Measurements from ENCODE around the gene PHLDB3. TPM values are rescaled to one million over a fixed set of nuclear protein-coding genes. Genes with fewer than 3 reads are reported as not detected.
"Not testable (repeated sequence)": the region's sequence is repeated elsewhere in the genome, so short reads cannot be mapped to it uniquely, and the experiment has no call there.

The PHLDB3 gene
- polyA plus RNA-seq, 2 donors: 58.1 to 70.1 TPM

DNA sequence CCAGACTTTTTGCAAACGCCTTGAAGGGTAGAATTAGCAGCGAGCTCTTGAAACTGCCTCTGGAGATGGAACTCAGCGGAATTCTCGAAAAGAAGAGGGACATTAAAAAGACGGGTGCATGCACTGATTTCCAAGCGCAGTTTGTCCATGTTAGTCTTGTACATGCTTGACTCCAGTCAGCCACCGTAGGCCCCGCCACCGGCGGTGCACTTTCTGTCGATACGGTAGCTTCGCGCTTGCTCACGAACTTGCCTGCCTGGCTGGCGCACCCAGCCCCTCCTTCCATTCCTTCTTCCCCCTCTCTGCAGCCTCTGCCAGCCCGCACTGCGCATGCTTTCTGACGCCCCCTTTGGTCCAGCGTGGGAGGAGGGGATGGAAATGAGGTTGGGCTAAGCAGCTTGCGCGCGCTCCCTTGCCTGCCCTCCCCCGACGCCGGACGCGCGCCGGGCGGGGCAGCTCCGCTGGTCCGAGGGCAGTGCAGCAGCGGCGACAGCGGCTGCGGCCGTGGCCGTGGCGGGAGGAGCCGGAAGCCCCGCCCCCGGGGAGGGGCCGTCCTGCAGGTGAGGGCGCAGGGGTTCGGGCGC, 28.5 kb upstream of the PHLDB3 start, which contains the start of gene ZNF575:
Gene ZNF575, plus strand, starts transcription at position 227 of the 584 bp plus-strand sequence. CDS start 1,235 bp downstream, outside the sequence.
- Histone ChIP-seq H3K9me3 (ENCODE audit: control insufficient read depth in 2 of 2, insufficient read depth in 1 of 2, low read depth in 1 of 2, low read length in 1 of 2) (no peaks in the 10 kb centered on the region), H3K27me3 (ENCODE audit: control insufficient read depth in 1 of 2, insufficient read depth in 2 of 2, low read length in 2 of 2) (no peaks in the 10 kb centered on the region), H3K36me3 (ENCODE audit: control insufficient read depth in 2 of 2, insufficient read depth in 2 of 2, low read length in 1 of 2) (no peaks in the 10 kb centered on the region), H3K4me1 (ENCODE audit: control insufficient read depth in 2 of 2, insufficient read depth in 2 of 2, low read length in 1 of 2) (peaks cover 0 to 3% of the 10 kb centered on the region in 2 donors), H3K4me3 (ENCODE audit: low read depth in 1 of 2, low read length in 2 of 2) (peak within 1 kb of the TSS; percentile 38 to 69), H3K27ac (ENCODE audit: low read depth in 2 of 2, low read length in 1 of 2) (peak within 1 kb of the TSS; percentile 86 to 95)
- 0% methylated on average over 47 of the region's 47 CpGs for WGBS, 2 donors

DNA sequence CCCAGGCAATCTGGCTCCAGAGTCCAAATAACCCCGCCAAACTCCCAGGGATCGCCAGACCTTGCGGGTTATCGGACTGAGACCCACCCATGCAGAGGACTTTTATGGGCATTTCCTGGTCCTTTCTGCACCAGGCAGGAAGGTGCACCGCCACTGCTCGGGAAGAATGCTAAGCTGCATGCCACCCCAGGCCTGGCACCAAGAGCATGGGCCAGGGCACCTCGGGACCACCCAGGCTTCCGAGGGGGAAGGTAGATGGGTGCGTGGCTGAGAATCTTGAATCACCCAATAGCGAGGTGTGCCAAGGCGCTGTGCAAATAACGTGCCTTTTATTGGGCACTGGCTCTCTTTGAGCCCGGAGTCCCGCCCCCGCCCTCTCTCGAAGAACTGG, 28.0 kb upstream of the PHLDB3 start:
- WGBS, 2 donors: 1% methylated on average over 16 of the region's 16 CpGs
- H3K27ac ChIP-seq (ENCODE audit: low read depth in 2 of 2, low read length in 1 of 2): peak overlapping the region; percentile 86 to 95
- no peaks in the 10 kb centered on the region for H3K9me3 ChIP-seq (ENCODE audit: control insufficient read depth in 2 of 2, insufficient read depth in 1 of 2, low read depth in 1 of 2, low read length in 1 of 2)
- H3K36me3 ChIP-seq (ENCODE audit: control insufficient read depth in 2 of 2, insufficient read depth in 2 of 2, low read length in 1 of 2): no peaks in the 10 kb centered on the region
- H3K4me1 ChIP-seq (ENCODE audit: control insufficient read depth in 2 of 2, insufficient read depth in 2 of 2, low read length in 1 of 2): peaks cover 0 to 3% of the 10 kb centered on the region in 2 donors
- H3K4me3 ChIP-seq (ENCODE audit: low read depth in 1 of 2, low read length in 2 of 2): peak overlapping the region; percentile 38 to 39
- H3K27me3 ChIP-seq (ENCODE audit: control insufficient read depth in 1 of 2, insufficient read depth in 2 of 2, low read length in 2 of 2): no peaks in the 10 kb centered on the region

DNA sequence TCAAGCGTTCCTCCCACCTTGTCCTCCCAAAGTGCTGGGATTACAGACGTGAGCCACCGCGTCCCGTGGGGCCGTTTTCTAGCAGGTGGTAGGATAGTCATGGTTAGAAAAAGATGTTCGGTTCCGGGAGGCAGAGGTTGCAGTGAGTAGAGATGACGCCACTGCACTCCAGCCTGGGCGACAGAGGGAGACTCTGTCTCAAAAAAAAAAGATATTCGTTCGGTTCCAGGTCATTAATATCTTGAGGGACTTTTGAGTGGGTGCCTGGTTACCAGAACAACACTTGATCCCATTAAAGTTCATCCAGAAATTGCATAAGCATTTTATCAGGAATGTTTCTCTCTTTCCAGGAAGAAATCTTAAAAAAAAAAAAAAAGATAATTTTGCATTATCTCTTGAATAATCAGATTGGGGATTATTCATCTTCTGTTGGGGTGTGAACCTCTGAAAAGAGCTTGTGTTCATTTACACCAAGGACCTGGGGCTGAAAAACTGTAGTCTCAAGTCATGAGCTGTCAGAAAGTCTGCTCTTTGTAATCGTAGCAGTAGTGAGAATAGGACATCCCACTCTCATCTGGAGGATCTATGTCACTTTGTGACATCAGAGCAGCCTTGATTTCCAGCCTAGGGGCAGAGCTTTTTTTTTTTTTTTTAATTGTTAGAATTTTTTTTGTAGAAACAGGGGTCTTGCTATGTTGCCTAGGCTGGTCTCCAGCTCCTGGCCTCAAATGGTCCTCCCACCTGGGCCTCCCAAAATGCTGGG, 23.5 kb upstream of the PHLDB3 start:
- H3K4me1 ChIP-seq (ENCODE audit: control insufficient read depth in 2 of 2, insufficient read depth in 2 of 2, low read length in 1 of 2): peaks cover 0 to 7% of the 10 kb centered on the region in 2 donors
- H3K27ac ChIP-seq (ENCODE audit: low read depth in 2 of 2, low read length in 1 of 2): peak overlapping the region in 1 of 2 donors; percentile 36
- H3K4me3 ChIP-seq (ENCODE audit: low read depth in 1 of 2, low read length in 2 of 2): no peak overlapping the region
- H3K9me3 ChIP-seq (ENCODE audit: control insufficient read depth in 2 of 2, insufficient read depth in 1 of 2, low read depth in 1 of 2, low read length in 1 of 2): no peaks in the 10 kb centered on the region
- no peaks in the 10 kb centered on the region for H3K27me3 ChIP-seq (ENCODE audit: control insufficient read depth in 1 of 2, insufficient read depth in 2 of 2, low read length in 2 of 2)
- WGBS, 2 donors: 21 to 41% methylated on average over 13 of the region's 13 CpGs
- no peaks in the 10 kb centered on the region for H3K36me3 ChIP-seq (ENCODE audit: control insufficient read depth in 2 of 2, insufficient read depth in 2 of 2, low read length in 1 of 2)

DNA sequence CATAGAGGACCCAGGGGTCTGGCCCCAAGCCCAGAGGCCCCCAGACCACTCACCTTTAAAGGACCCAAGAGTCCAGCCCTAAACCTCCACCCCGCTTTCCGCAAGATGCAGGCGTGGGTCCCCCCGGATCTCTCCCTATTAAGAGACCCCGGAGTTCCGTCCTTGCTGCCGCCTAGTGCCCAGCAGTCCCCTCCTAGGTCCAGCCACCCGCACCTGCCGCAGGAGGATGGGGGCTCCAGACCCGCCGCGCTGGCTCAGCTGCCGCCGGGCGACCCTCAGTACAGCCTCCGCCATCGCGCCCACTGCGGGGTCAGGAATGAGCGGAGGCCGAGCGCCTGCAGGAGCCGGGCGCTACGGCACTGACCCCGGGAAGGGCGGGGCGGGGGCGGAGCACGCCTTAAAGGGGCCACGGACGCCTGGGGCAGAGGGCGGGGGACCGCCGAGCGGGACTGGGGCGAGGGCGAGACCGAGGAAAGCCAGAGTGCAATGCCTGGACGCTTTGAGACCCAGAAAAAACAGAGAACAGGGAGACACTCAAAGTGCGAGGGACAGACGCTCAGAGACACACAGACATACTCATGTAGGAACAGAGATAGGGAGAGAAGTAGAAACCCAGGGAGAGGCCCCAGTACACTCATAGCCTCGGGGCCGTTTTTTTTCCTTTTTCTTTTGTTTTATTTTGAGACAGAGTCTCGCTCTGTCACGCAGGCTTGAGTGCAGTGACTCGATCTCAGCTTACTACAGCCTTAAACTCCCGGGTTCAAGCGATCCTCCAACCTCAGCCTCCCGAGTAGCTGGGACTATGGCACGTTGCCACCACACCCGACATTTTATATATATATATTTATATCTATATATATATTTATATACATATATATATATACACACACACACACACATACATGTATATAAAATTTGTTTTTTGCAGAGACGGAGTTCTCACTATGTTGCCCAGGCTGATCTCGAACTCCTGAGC, 22.6 kb upstream of the PHLDB3 start, which contains the start of gene ETHE1:
Gene ETHE1, minus strand, starts transcription at position 318 of the 976 bp plus-strand sequence. Its CDS starts 24 bp downstream, at position 294.
- Histone ChIP-seq H3K4me3 (ENCODE audit: low read depth in 1 of 2, low read length in 2 of 2) (peak within 1 kb of the TSS; percentile 75 to 92), H3K27me3 (ENCODE audit: control insufficient read depth in 1 of 2, insufficient read depth in 2 of 2, low read length in 2 of 2) (no peaks in the 10 kb centered on the region), H3K27ac (ENCODE audit: low read depth in 2 of 2, low read length in 1 of 2) (peak within 1 kb of the TSS; percentile 65 to 95), H3K9me3 (ENCODE audit: control insufficient read depth in 2 of 2, insufficient read depth in 1 of 2, low read depth in 1 of 2, low read length in 1 of 2) (no peaks in the 10 kb centered on the region), H3K36me3 (ENCODE audit: control insufficient read depth in 2 of 2, insufficient read depth in 2 of 2, low read length in 1 of 2) (no peaks in the 10 kb centered on the region), H3K4me1 (ENCODE audit: control insufficient read depth in 2 of 2, insufficient read depth in 2 of 2, low read length in 1 of 2) (peaks cover 0 to 4% of the 10 kb centered on the region in 2 donors)
- WGBS, 2 donors: 3% methylated on average over 54 of the region's 54 CpGs

DNA sequence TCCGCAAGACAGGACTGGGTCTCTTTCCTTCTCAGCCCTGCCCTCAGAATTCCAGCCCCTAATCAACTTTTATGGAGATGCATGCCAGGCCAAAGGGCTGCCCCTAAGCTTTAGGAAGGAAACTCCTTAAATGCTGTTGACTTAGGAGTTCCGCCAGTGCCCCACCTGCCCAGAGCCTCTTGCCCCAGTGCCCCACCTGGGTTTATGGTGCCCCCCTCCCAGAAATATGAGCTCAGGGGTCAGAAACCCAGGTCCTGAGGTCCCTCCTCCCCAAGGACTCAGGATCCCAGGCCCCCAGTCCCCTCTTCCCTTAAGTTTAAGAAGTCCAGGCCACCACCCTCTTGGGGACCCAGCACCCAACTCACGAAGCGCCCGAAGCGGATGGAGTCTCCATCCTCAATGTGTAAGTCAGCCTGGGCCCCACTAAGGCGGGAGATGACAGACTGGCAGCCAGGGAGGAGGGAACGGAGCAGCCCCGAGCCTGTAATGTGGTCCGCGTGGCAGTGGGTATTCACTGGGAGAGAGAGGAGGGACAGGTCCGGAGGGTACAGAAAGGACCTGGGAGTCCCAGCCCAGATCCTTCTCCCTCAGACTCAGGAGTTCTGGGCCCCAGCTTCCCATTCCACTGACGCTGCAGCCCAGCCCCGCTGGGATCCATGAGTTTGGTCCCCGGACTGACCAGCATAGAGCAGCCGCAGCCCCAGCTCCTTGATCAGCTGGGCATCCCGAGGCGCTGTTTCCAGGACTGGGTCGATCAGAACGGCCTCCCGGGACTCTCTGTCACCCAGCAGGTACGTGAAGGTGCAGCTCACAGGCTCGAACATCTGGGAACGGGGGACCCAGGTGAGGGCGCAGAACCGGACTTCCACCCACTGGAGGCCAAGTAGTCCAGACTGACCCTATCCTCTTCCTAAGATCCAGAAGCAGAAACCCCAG, 21.6 kb upstream of the PHLDB3 start:
- Histone ChIP-seq H3K9me3 (ENCODE audit: control insufficient read depth in 2 of 2, insufficient read depth in 1 of 2, low read depth in 1 of 2, low read length in 1 of 2) (no peaks in the 10 kb centered on the region), H3K27me3 (ENCODE audit: control insufficient read depth in 1 of 2, insufficient read depth in 2 of 2, low read length in 2 of 2) (no peaks in the 10 kb centered on the region), H3K4me1 (ENCODE audit: control insufficient read depth in 2 of 2, insufficient read depth in 2 of 2, low read length in 1 of 2) (peaks cover 0 to 4% of the 10 kb centered on the region in 2 donors), H3K36me3 (ENCODE audit: control insufficient read depth in 2 of 2, insufficient read depth in 2 of 2, low read length in 1 of 2) (no peaks in the 10 kb centered on the region), H3K27ac (ENCODE audit: low read depth in 2 of 2, low read length in 1 of 2) (peak overlapping the region; percentile 65 to 95), H3K4me3 (ENCODE audit: low read depth in 1 of 2, low read length in 2 of 2) (peak overlapping the region; percentile 75 to 92)
- 1 to 2% methylated on average over 26 of the region's 26 CpGs for WGBS, 2 donors

DNA sequence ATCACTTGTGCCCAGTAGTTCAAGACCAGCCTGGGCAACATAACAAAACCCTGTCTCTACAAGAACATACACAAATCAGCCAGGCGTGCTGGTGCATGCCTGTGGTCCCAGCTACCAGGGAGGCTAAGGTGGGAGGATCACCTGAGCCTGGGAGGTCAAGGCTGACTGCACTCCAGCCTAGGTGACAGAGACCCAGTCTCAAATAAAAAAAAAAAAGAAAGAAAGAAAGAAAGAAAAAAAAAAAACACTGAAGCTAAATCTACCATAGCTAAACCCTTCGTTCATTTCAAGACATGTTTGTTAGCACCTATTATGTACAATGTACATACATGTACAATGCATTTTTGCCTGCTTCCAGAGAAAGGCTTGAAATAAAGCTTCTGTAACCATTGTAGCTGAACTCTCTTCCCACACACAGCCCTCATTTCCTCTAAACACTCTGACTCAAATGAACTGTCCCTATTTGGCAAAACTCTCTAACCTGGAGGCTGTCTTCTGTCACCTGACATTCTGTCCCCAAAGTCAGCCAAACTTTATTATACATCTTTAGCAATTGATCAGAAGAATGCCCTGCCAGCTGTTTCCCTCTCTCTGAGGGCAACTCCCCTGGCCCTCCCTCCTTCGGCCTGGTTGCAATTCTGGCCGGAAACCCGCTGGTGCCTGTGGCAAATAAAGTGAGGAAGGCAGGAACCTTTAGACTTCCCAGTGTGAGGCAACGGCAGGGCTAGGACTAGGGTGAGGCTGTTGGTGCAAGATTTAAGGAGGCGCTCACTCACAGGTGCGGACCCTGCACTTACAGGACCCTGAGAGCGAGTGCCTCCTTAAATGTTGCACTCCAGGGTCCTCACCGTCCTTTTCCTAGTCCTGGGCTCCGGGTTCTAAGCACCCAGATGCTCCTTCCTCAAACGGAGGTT, 20.6 kb upstream of the PHLDB3 start:
- no peaks in the 10 kb centered on the region for H3K36me3 ChIP-seq (ENCODE audit: control insufficient read depth in 2 of 2, insufficient read depth in 2 of 2, low read length in 1 of 2)
- no peaks in the 10 kb centered on the region for H3K9me3 ChIP-seq (ENCODE audit: control insufficient read depth in 2 of 2, insufficient read depth in 1 of 2, low read depth in 1 of 2, low read length in 1 of 2)
- no peaks in the 10 kb centered on the region for H3K27me3 ChIP-seq (ENCODE audit: control insufficient read depth in 1 of 2, insufficient read depth in 2 of 2, low read length in 2 of 2)
- peak overlapping the region; percentile 65 to 95 for H3K27ac ChIP-seq (ENCODE audit: low read depth in 2 of 2, low read length in 1 of 2)
- peaks cover 0 to 4% of the 10 kb centered on the region in 2 donors for H3K4me1 ChIP-seq (ENCODE audit: control insufficient read depth in 2 of 2, insufficient read depth in 2 of 2, low read length in 1 of 2)
- H3K4me3 ChIP-seq (ENCODE audit: low read depth in 1 of 2, low read length in 2 of 2): peak overlapping the region; percentile 75 to 92
- WGBS, 2 donors: 8 to 10% methylated on average over 12 of the region's 12 CpGs

DNA sequence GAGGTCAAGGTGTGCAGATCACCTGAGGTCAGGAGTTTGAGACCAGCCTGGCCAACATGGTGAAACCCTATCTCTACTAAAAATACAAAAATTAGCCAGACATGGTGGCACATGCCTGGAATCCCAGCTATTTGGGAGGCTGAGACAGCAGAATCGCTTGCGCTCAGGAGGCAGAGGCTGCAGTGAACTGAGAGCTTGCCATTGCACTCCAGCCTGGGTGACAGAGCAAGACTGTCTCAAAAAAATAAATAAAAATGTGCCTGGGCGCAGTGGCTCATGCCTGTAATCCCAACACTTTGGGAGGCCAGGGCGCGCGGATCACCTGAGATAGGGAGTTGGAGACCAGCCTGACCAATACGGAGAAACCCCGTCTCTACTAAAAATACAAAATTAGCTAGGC, 19.1 kb upstream of the PHLDB3 start:
- 94 to 98% methylated on average over 8 of the region's 8 CpGs for WGBS, 2 donors
- not testable (repeated sequence) for H3K36me3 ChIP-seq (ENCODE audit: control insufficient read depth in 2 of 2, insufficient read depth in 2 of 2, low read length in 1 of 2); H3K4me3 ChIP-seq (ENCODE audit: low read depth in 1 of 2, low read length in 2 of 2); H3K27me3 ChIP-seq (ENCODE audit: control insufficient read depth in 1 of 2, insufficient read depth in 2 of 2, low read length in 2 of 2); H3K4me1 ChIP-seq (ENCODE audit: control insufficient read depth in 2 of 2, insufficient read depth in 2 of 2, low read length in 1 of 2); H3K27ac ChIP-seq (ENCODE audit: low read depth in 2 of 2, low read length in 1 of 2); H3K9me3 ChIP-seq (ENCODE audit: control insufficient read depth in 2 of 2, insufficient read depth in 1 of 2, low read depth in 1 of 2, low read length in 1 of 2)

DNA sequence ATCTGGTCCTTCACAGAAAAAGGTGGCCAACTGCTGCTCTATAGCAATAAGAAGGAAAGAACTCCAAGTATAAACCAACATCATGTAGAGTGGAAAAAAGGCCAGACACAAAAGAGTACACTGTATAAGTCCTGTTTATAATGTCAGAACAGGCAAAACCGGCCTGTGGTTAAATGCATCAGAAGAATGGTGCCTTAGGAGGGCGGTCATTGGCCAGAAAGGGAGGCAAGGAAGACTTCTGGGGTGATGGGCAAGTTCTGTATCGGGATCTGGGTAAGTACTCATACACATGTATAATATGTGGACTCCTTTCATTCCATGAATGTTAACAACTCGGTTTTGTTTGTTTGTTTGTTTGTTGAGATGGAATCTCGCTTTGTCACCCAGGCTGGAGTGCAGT, 18.4 kb upstream of the PHLDB3 start:
- 76% methylated on average over 5 of the region's 5 CpGs for WGBS, 2 donors
- Histone ChIP-seq H3K36me3 (ENCODE audit: control insufficient read depth in 2 of 2, insufficient read depth in 2 of 2, low read length in 1 of 2) (no peaks in the 10 kb centered on the region), H3K4me3 (ENCODE audit: low read depth in 1 of 2, low read length in 2 of 2) (no peak overlapping the region), H3K27me3 (ENCODE audit: control insufficient read depth in 1 of 2, insufficient read depth in 2 of 2, low read length in 2 of 2) (no peaks in the 10 kb centered on the region), H3K9me3 (ENCODE audit: control insufficient read depth in 2 of 2, insufficient read depth in 1 of 2, low read depth in 1 of 2, low read length in 1 of 2) (no peaks in the 10 kb centered on the region), H3K4me1 (ENCODE audit: control insufficient read depth in 2 of 2, insufficient read depth in 2 of 2, low read length in 1 of 2) (peaks cover 0 to 4% of the 10 kb centered on the region in 2 donors), H3K27ac (ENCODE audit: low read depth in 2 of 2, low read length in 1 of 2) (peak overlapping the region; percentile 3 to 44)
